ENCODE data around the gene HM13.
A peak's percentile ranks its signal among the peaks of the same experiment; 100 is the strongest.
"Not testable (repeated sequence)": the region's sequence is repeated elsewhere in the genome, so short reads cannot be mapped to it uniquely, and the experiment has no call there.

The HM13 gene, protein sequence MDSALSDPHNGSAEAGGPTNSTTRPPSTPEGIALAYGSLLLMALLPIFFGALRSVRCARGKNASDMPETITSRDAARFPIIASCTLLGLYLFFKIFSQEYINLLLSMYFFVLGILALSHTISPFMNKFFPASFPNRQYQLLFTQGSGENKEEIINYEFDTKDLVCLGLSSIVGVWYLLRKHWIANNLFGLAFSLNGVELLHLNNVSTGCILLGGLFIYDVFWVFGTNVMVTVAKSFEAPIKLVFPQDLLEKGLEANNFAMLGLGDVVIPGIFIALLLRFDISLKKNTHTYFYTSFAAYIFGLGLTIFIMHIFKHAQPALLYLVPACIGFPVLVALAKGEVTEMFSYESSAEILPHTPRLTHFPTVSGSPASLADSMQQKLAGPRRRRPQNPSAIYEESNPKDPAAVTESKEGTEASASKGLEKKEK

DNA sequence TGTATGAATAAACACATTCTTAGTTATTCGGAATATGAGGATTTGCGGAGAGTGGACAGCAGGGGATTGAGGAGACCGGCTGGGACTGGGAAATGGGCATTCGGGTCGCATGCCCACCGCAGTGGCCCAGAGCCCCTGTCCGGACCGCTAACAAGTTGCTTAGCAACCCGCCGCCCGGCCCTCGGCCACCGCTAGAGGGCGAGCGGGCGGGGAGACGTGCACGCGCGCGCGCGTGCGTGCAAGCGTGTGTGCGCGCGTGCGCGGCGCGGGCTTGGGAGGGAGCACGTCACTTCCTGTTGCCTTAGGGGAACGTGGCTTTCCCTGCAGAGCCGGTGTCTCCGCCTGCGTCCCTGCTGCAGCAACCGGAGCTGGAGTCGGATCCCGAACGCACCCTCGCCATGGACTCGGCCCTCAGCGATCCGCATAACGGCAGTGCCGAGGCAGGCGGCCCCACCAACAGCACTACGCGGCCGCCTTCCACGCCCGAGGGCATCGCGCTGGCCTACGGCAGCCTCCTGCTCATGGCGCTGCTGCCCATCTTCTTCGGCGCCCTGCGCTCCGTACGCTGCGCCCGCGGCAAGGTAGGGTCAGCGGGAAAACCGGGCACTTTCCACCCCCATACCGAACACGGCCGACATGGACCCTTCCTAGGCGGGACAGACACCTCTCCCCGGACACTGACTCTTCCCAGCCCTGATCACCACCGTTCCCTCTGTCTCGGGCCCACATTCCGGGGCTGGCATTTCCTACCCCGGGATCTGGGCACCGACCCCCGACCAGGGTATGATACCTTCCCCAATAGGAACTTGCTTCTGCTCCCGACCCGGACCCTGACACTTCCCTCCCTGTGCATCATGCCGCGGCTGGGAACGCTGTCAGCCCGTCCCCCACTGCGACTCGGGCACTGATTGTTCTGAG, at the start of gene HM13:
TSS of gene HM13 (plus strand) at position 289 of the 918 bp plus-strand sequence. CDS start at position 399, 110 bp downstream.
- peak; percentile 91 for DNase-seq

DNA sequence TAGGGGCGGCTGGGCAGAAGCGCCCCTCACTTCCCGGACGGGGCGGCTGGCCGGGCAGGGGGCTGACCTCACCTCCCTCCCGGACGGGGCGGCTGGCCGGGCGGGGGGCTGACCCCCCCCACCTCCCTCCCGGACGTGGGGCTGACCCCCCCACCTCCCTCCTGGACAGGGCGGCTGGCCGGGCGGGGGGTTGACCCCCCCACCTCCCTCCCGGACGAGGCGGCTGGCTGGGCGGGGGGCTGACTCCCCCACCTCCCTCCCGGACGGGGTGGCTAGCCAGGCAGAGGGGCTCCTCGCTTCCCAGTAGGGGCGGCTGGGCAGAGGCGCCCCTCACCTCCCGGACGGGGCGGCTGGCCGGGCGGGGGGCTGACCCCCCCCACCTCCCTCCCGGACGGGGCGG, 43.3 kb upstream of the HM13 start:
- not testable (repeated sequence) for DNase-seq

DNA sequence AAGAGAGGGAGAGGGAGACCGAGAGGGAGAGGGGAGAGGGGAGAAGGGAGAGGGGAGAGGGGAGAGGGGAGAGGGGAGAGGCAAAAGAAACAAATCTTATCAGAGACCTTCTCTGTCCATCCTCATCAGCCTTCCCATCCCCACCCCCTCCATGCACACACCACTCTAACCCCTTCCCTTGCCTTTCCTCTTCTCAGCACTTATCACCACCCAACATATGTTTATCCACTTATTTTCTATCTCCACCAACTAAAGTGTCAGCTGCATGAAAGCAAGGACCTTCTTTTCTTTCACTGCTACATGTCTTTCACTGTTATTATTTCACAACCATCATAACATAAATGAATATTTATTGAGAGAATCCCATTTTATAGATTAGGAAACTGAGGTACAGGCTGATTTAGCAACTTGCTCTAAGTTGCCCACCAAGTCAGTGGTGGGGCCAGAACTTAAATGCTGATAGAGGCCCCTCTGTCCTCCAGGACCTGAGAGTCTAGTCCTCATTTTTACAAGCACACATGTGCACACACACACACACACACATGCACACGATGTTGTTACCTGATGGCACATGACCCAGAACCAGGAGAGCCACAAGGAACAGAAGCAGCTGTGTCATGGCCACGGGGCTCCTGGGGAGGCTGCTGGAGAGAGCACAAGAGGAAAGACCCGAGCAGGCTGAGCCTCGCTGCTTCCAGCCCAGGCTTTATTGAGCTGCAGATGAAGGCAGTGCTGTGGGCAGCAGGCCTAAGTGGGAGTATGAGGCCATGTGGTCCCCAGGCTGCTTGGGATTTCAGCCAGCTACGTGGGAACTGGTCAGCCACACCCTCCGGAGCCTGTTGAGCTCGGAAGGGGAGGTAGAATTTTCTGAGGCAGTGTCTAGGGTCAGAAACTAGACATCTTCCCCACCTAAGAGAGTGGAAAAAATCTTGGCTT, 41.6 kb upstream of the HM13 start:
- DNase-seq: no peak

DNA sequence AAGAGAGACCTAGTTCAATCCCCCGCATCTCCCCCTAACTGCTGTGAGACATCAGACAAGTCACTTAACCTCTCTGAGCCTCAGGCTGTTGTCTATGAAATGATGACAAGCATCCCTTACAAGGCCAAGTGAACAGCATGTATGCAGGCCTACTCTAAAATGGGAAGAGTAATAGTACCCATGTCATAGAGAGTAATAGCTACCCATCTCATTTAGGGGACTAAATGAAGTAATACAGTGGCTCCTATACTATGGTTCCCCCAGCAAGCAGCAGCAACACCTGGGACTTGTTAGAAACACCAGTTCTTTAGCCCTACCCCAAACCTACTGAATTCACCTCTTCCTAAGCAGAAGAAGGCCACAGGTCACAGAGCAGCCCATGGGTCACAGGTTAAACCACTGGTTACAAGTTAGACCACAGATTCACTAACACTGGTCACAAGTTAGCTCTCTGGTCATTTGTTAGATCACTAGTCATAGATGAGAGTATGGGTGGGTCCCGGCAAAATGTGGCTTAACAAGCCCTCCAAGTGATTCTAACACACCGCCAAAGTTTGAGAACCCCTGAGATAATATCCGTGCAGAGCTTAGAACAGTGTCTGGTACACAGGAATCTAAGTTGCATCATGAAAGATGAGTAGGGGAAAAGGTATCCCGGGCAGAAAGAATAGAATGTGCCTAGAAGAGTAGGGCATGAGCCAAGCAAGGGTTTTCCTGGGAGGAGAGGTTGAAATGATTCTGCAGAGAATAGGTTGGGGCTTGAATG, 40.7 kb upstream of the HM13 start:
- no peak for DNase-seq

DNA sequence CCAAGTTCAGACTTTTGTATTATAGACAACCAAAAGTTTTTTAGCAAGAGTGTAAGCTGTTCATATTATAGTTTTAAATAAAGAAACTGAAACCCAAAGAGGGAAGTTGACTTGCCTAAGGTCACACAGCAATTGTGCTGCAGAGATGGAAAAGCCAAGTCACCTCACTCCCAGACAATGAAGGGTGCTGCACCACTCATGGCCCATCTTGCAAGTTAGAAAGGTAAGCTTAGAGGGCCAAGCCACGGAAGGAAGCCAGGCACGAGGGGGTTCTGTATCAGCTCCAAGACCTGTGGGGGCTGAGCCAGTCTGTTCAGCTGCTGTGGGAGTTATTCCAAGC, 40.2 kb upstream of the HM13 start:
- DNase-seq: no peak

DNA sequence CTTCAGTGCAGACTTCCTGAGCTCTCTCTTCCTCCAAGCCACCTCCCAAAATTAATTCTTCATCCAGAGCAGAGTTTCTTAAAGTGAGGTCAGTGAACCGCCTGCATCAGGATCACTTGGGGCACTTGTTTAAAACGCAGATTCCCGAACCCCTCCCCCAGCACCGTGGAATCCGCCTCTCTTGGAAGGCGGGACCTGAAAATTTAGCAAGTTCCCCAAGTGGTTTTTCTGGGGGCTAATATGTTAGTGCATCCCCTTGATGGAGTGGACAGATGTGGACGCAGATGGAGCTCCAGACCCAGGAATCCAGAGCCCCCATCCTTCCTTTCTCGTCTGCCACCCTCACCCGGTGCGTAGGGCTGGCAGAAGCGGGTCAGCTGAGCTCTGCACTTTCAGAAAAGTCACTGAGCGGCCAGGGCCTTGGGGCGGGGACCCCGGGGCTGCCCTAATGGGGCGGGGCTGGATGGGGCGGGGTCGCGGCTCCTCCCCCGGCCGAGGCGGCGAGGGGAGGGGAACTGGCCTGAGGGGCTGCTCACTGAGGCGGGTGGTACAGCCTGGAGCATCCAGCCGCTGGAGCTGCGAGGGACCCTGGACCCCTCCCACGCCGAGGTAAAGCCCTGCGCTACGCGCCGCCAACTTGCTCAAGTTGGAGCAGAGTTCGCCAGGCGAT, 39.3 kb upstream of the HM13 start, which contains the start of the genes DEFB124 and REM1:
TSS of gene DEFB124 (minus strand) at position 370 of the 670 bp plus-strand sequence. CDS start 2,114 bp downstream, outside the sequence.
TSS of gene REM1 (plus strand) at position 531 of the 670 bp plus-strand sequence. CDS start 1,158 bp downstream, outside the sequence.
- no peak for DNase-seq

DNA sequence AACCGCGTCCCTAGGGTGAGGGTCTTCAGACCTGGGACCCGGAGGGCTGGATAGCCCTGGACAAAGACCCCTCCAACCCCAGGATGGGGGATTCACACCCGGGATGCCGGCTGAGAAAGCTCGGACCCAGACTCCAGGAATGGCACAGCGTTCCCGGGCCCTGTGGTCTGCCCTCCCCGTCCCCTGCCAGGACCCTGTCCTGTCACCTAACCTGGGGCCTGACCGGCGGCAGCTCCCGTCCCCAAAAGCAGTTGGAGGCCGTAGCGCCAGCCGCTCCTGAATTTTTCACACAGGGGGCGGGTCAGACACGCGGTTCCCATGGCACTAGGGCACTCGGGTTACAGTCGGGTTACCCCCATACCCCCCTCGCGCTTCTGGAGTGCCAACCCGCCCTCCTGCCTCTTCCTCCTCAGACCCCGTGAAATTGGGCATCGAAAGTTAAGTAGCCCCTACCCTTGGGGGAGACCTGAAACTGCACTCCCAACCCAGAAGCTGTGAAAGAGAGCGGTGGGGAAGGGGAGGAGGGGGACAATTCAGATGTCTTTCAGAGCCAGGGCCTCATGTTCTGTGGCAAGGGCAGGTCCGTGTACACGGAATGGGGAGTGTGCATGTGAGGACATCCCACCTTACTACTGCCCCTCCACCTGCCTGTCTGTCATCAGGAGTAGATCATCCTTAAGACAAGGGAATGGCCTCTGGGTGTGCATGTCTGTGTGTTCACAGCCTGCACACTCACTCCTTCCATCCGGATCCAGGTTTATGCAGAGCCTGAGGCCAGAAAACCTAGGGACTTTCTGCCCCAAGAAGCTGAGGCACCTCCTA, 38.6 kb upstream of the HM13 start:
- no peak for DNase-seq

DNA sequence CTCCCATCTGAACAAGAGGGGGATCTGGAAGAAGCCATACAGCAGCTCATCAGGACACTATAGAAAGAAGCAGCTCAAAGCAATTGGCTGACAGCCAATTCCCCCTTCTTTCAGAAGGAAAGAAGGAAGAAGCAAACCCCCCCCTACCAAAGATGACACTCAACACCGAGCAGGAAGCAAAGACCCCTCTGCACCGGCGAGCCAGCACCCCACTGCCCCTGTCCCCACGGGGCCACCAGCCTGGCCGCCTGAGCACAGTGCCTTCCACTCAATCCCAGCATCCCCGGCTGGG, 38.0 kb upstream of the HM13 start:
- DNase-seq: no peak

DNA sequence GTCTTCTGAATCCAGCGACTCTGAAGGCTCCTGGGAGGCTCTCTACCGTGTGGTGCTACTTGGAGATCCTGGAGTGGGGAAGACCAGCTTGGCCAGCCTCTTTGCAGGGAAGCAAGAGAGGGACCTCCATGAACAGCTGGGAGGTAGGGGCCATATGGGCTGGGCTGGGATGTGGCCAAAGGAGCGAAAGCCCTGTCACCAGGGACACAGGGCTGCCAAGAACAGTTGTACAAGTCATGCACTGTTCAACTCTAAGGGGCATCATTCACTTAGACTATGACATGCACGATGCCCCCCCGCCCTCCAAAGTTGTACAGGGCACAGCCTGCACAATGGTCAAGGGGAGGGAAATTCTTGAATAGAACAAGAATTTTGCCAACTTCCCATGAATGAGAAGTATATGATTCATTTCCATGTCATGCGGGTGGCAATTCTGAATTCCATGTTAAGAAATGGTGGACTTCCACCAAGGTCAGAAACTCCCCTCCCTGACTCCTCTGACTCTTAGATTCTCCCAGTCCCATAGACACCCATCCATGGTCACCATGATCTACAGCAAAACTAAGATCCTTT, 37.5 kb upstream of the HM13 start:
- DNase-seq: no peak

DNA sequence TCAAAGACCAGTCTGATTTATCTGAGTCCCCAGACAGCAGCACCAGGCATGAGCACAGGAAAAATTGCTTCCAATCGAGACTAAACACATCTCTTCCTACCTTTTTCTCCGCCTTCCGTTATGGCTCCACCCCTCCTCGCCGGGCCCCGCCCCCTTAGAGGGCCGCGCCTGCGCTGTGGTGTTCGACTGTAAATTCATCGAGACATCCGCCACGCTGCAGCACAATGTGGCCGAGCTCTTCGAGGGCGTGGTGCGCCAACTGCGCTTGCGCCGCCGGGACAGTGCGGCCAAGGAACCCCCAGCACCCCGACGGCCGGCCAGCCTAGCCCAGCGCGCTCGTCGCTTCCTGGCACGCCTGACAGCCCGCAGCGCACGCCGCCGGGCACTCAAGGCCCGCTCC, 30.2 kb upstream of the HM13 start:
- DNase-seq: no peak

DNA sequence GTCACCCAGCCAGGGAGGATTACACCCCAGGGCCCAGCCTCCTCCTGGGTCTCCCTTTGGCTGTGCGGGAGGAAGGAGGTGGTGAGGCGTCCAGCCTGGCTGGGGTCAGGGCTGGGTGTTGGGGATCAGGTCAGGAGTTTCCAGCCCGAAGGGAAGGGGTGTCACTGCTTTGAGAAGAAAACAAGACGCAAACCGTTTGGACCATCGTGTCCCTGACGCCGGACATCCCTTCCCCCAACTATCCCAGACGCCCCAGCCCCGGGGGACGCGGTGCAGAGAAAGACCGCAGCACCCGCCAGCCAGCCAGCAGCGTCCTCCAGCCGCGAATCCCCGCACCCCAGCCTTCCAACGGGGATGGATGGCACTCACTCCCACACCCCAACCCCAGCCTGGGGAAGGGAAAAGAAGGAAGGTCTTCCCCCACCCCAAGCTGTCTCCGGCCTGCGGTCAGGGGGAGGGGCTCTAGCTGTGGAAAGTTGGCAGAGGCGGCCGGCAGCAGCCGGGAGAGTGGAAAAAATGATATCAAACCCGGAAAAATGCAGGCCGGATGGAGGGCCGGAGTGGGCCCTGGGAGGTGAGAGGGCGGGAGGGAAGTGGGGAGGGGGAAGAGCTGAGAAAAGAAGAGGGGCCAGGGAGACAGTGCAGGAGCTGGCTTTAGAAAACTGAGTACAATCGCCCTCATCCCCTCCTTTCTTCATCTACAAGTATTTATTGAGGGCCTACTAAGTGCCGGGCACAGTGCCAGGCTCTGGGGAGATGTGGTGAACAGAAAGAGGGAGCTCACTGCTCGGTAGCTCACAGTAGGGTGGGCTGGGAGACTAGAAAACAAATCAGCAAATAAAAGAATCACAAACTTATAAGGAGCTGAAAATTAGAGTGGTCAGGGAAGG, 28.5 kb upstream of the HM13 start:
- no peak for DNase-seq

DNA sequence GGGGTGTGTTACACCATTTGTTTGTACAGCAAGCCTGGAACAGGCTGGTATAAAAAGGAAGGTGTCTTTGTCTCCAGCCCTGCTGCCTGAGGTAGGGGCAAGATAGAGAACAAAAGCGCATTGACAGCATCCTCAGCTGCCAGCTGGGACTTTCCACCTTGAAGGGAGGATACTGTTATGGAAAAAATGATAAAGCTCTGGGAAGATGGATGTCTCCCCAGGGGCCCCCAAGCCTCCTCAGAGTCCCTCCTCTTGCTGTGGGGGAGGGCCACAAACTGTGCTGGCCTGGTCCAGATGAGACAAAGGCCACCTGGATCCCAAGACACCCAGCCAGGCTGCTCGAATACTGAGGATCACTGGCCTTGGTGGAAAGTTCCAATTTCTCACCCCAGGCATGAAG, 26.1 kb upstream of the HM13 start:
- DNase-seq: no peak

DNA sequence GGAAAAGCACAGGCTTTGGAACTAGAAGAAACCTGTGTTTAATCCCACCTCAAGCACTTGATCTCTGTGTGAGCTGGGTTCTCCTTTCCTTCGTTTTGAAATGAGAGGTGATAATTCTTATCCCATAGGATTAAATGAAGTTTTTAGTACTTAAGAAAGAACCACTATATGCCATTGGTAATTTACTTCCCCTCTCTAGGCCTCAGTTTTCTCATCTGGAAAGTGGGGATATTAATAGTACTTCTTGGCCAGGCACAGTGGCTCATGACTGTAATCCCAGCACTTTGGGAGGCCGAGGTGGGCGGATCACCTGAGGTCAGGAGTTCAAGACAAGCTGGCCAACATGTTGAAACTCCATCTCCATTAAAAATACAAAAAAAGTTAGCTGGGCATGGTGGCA, 25.1 kb upstream of the HM13 start:
- no peak for DNase-seq

DNA sequence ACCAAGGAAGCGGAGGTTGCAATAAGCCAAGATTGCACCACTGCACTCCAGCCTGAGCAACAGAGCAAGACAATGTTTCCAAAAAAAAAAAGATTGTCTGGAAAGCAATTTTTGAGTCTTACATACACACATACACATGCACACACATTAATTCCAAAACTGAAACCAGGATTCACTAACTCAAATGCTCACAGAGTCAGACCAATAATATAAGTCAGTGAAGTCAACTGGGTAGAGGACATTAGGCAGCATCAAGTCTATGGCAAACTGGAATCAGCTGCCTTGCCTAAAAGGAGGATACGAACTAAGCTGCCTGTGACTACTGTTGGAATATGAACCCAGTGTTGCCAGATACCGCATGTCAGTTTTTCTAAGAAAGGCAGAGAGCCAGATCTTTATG, 23.5 kb upstream of the HM13 start:
- DNase-seq: no peak

DNA sequence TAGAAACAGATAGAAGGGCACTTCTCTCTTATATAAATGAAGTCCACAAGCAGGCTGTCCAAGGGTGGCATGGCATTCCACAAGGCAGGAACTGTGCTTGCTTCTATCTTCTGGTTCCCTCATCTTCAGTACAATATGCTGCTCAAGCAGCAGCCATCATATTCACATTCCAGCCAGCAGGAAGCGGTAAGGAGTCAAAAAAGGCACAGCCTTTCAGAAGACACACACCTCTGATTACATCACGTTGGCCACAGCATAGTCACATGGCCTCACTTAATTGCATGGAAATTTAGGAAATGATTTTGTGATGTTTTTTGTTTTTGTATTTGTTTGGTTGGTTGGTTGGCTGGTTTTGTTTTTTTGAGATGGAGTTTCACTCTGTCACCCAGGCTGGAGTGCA, 20.1 kb upstream of the HM13 start:
- peak; percentile 1 for DNase-seq

DNA sequence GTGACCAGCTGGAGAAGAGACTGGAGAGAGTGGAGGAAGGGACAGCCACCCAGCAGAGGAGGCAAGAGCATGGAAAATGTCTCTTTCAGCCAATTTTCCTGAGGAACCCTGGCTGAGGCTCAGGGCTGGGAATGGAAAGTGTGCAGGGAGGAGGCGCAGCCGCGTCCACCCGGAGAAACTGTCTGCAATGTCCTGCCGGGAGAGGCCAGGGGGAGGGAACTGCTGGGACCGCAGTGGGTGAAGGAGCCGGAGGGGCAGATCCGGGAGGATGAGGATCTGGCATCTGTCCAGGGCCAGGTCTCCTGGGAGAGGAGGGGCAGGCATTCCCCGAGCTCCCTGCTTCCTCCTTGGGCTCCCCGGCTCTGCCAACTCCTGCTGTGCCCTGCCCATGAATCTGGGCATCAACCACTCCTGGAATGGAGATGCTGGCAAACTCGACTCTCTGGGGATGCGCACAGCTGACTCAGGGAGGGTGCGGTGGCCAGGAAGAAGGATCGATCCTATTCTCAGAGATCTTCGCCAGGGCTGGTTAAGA, 17.4 kb upstream of the HM13 start:
- no peak for DNase-seq

DNA sequence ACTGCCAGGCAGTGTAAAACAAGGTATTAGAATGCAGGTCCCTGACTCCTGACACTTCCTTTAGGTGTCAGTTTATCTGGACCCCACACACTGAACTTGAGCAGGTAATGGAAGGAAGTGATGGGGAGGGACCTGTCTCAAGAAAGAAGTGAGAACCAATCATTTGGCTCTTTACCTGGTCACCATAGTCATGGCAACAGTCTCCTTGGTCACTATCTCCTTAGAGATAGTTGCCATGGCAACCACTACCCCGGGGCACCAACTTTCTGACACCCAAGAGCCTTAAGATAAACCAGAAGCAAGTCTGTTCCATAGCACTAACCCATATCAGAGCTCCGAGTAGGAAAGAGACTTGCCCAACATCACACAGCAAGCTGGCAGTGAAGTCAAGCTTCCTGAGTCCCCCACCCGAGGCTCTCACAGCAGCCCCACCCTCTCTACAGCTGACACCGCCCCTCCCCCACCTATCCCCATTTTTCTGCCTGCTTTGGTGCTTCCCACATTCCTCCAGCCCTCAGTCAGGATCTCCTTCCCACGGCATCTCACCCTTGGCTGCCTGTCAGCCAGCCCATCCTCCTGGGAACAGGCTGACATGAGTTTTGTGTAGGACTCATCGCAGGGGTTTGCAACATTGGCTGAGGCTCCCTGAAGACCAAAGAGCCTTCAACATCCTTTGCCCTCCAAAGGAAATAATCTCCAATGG, 16.3 kb upstream of the HM13 start:
- no peak for DNase-seq

DNA sequence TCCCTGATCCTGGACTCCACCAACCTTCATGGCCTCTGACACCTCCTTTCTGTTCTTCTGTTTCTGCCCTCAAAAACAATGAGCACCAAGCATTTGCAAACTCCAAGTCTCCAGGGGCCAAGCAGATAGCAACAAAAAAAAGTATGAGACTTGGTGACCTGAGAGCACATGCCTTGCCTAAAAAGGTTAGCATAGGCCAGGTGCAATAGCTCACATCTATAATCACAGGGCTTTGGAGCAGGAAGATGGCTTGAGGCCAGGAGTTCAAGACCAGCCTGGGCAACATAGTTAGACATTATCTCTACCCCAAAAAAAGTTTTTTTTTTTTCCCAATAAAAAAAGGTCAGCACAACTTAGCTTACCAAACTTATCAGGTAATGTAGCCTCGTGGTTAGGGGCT, 13.7 kb upstream of the HM13 start:
- DNase-seq: no peak
